Stimulated activated CD8-positive, alpha-beta memory T cell treated with anti-CD3 and anti-CD28 coated beads, Interleukin-7, amount 100 ng/mL, for 24 hours (primary cell): ENCODE results near the gene TNFAIP8.

Experiments
- DNase-seq: peaks from one replicate; pipeline ENCODE4 v3.0.0-alpha.2; 2020; ENCODE audit warnings: low read depth

Gene TNFAIP8

DNA sequence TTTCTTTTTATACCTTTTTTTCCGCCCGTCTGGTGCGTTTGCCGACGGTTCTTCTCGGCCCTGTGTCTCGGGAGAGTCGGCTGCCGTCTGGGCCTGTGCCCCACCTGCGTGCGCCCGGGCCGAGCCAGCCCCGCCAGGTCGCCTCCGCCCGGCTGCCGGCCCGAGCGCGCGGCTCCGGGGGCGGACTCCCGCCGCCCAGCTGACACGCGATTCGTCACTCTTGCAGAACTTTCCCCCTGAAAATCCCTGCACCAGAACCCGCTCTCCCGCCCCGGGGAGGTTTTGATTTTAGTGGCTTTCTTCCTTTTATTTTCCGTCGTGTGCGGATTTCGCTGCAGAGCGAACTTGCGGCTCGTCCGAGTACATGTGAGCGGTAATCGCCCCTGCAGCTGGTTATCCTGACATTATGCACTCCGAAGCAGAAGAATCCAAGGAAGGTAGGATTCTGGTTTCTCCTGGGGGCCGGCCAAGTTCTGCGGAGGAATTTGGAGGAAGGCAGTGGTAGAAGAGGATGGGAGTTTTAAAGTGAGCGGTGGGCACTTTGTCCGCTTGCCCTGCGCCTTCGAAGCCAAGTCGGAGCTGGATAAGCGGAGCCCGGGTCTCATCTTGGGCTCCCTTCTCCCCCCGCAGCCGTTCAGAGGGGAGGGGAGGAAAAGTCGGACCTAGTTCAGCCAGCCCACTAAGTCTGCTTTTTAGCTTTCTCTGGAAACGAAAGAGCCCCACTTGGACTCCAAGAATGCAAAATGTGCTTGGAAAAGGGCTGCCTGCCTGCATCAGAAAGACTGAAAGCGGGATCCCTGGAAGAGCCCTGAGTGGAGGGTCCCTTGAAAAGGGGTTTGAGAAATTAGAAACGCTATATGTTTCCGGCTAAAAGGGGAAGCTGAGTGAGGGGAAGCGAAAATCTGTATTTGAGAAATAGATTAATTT lies at the start of gene TNFAIP8:
Gene TNFAIP8 (plus strand): TSS at position 335 of the 927 bp plus-strand sequence. CDS start 72 bp downstream, at position 407.
- DNase-seq, result peak; percentile 61

DNA sequence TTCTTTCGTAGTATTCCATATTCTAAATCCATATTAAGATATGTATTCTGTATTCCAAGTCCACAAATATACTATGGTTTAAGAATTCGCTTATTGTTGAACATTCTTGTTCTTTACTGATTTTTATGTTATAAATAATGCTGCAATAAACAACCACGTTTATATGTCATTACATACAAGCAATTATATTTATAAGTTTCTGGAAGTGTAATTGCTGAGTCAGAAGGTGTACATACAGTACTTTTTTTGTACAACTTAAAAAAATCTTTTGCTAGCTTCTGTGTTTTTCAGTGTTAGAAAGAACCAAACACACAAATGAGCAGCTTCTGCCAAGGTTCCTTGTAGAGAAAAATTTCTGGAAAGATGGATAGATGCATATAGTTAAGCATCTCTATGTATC lies 48.6 kb upstream of the TNFAIP8 start:
- no peak for DNase-seq

DNA sequence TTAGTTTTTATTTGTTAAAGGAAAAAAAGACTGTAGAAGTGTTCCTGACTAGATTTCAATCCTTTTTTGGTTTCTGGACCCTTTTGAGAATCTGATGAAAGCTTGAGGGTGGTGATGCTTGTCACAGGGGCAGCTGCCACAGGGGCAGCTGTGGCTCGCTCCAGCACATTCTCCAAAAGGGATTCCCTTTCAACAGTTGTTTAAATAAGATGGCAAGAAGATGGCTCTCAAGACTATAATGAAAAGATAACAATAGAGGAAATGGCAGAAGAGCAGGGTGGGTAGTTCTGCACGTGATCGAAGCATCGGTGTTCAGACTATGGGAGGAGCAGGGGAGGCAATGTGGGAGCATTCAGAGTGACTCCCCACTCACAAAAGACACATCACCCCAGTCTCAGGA lies 46.5 kb upstream of the TNFAIP8 start:
- no peak for DNase-seq

DNA sequence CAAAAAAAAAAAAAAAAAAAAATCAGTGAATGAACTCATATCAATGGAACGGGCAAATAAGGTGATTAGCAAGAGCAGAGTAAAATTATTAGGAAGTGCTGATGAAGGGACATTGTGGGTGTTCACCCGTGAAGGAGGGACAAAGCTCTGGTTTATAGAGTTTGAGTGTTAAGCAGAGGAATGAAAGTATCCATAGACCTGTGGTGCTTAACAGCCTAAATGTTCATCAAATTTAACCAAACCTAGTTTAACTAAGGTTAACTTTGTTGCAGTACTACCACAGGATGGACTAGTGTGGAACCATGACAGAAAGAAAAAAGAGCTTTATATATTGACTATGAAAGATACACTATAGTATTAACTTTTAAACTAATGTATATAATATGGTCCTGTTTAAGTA lies 44.1 kb upstream of the TNFAIP8 start:
- DNase-seq, result no peak

DNA sequence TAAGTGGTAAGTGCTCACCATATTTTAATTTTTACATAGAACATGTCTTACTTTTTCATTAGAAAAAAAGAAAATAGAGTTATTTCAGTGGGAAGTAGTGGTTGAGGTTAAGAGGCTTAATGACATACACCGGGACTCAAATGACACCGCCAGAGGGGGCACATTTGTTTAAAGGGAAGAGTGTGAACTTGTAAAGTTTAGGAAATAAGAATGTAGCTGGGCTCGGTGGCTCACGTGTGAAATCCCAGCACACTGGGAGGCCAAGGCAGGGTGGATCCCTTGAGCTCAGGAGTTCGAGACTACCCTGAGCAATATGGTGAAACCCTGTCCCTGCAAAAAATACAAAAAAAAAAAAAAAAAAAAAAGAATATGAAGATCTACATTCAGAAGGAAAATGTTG lies 43.4 kb upstream of the TNFAIP8 start:
- no peak for DNase-seq

DNA sequence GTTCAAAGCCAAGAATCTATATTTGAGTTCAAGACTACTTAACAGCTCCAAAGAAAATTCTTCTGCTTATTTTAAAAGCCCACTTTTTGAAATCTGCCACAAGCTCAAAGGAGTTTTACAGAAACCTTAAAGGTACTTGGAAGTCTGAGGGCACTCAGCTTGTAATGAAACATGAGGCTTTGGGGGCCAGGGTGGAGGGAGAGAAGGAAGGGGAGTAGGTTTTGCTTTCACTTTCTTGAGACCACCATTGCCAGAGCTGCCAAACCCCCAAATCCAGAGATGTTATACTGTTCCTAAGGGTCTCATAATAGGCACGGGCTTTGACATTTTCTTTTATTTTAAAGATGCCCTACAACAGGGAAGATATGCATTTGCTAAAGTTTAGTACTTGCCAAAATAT lies 42.6 kb upstream of the TNFAIP8 start:
- no peak for DNase-seq

DNA sequence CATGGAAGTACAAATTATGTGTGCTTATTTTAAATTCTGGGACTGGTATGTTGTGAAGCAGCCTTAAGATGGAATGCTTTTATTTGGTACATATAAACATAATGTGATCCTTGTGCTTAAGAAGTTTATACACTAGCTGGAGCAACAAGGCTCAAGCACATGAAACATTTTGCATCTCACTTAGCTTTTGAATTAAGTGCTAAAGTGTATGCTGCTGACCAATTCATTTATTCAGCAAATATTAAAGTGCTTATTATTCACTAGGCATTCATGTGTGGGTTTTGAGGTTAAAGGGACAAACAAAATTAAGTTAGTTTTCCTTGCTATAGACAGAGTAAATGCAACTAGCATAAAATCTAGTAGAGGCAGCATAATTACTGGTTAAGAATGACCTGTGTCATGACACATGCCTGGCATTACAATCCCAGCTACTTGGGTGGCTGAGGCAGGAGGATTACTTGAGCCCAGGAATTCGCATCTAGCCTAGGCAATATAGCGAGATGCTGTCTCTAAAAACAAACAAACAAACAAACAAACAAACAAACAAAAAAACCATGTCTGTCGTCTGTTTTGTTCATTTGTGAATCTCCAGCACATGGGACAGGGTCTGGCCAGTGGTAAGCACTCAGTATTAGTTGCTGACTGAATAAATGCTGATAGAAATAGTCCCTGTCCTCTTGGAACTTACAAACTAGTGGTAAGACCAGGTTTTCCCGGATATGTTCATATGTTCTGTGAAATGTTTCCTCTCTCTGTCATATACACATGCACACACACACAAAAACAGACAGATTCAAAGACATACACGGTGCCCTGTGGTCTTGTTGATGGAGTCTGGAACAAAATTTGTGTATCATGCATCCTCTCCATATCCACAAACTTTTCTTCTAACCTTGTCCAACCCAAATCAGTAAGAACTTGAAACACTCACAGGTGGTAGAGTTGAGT lies 41.9 kb upstream of the TNFAIP8 start:
- DNase-seq, result no peak

DNA sequence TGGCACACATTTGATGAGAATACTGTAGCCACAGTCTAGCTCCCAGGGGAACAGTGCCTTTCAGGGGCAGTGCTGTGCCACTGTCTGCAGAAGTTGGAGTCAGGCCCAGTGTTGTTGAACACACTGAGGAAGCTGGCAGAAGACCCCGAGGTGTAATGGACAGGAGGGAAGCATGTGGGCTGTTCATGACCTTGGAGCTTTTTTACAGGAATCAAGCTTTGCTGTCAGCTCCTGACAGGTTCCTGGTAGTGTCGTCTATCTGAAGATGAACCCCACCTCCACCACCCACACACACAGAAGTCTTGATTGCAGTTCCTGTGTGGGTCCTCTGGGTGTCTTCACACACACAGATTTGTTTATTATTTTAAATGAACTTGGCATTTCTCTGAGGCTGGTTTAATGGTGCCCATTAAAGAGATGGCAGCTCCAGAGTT lies 40.3 kb upstream of the TNFAIP8 start:
- no peak for DNase-seq

DNA sequence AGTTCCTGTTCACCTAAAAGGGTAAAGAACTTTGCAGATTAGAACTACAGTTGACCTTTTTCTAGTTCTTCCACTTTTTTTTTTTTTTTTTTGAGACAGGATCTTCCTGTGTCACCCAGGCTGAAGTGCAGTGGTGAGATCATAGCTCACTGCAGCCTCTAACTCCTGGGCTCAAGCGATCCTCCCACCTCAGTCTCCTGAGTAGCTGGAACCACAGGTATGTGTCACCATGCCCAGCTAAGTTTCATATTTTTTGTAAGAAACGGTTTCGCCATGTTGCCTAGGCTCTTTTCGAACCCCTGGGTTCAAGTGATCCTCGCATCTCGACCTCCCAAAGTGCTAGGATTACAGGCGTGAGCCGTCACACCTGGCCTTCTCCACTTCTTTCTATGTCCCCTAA lies 39.7 kb upstream of the TNFAIP8 start:
- no peak for DNase-seq

DNA sequence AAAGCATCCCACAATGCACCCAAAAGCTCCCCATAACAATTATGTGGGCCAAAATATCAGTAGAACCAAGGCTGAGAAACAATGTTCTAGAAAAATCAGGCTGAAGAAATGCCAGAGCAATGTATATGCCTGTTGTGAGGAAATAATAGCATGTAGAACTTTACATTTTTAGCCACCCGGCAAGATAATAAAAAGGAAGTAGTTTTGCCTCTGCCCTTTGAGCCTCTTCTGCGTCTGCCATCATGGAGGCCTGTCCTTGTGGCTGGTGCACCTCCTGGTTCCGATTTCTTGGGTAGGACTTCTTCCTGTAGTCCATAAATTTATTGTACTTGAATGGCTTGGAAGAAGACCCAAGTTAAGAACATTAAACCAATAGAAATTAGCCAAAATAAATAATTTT lies 38.9 kb upstream of the TNFAIP8 start:
- no peak for DNase-seq

DNA sequence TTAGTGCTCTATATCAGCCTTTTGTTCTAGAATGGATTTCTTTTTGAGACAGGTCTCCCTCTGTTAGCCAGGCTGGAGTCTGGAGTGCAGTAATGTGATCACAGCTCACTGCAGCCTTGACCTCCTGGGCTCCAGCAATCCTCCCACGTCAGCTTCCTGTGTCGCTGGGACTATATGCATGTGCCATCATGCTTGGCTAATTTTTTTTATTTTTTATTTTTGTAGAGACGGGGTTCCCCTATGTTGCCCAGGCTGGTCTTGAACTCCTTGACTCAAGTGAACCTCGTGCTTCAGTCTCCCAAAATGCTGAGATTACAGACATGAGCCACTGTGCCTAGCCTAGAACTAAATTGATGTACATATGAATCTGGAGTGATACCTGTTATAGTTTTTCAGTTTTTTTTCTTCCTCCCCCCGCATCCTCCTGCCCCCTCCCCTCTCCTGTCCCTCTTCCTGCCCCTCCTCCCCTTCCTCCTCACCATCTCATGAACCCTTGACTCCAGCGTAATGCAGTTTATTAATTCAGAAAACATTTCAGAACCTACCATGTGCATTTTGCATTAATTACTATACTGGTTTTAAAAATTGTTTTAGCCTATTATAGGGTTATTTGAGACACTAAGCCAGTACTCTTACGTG lies 37.4 kb upstream of the TNFAIP8 start:
- no peak for DNase-seq

DNA sequence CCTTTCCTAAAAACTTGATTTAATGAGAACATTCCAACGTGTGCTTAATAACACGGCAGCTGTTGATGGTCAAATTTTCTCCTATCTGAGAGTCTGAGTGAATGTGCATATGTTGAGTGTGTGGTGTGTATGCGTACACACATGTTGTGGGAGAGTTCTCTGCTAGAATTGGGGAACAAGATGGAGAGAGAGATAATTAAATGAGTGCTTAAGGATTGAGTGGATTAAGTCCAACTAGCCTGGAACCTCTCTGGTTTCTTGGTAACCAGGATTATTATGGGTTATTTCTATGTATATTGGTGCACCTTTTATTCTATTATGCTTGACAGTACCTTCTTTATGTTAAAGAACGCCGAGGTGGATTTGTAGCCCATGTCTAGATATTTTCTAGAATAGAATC lies 36.4 kb upstream of the TNFAIP8 start:
- no peak for DNase-seq

DNA sequence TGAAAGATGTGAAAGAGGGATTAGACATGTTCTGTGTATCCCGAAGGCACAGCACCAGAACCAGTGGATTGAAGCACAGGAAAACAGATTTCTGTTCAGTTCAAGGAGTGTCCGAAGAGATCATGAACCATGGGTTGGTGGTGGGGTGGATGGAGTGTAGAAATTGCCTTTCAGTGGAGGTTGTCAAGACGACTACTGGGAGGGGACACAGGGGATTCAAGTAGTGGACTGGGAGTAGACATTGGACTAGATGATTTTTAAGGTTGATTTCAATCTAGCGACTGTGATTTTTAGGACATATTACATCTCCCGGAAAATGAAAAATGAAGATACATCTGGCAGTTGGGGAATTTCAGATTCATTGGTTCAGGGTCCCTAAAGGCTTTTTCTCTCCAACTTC lies 35.9 kb upstream of the TNFAIP8 start:
- DNase-seq, result no peak

DNA sequence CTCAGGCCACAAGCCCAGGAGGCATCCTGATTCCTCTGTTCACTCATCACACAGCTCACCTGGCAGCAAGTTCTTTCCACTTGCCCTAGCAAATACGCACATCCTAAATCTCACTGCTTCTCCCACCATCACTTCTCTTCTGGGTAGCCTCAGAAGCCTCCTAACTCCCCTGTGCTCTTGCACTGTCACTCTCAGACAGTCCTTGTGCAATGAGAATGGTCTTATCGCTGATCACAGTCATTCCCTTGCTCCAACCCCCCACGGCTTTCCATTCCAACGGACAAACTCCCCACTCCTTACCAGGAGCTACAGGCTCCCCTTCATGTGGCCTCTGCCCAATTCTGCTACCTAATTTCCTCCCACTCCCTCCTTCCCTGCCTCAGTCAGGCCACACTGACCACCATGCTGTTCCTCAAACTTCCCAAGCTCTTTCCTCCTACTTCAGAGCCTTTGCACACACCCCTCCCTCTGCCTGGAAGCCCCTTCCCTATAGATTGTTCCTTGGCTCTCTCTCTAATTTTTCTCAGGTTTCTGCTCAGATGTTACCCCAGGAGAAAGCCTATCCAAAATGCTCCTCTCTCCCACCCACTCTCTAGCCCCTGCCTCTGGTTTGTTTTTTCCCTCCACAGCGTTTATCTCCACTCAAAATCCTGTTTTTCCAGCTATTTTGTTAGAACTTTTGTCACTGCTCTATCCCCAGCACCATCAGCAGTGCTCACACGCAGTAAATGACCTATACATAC lies 34.1 kb upstream of the TNFAIP8 start:
- no peak for DNase-seq

DNA sequence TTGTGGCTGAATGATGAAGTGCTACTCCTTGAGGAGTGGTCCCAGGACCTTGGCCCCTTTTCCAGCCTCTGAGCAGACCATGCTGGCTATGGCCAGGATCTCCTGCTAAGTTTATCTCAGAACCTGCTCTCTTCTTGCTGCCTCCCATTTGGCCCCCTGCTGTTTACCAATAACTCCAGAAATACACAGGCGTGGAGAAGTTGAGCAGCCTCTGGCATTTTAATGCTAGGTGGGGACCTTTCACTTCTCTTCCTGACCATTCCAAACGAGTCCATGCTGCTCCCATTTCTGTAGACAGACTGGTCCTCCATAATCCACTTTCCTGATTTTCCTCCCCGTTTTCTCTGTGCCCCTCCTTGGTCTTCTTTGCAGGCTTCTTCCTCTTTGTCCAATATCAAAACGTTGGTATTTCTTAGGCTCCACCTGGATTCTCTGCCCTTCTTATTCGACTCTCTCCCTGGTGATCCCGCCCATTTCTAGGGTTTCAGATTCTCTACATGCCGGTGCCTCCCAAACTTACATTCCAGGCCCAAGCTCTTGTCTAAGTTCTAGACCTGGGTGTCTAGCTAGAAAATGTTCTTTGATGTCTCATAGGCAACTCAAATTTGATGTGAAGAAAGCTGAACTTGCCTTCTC lies 33.4 kb upstream of the TNFAIP8 start:
- DNase-seq, result no peak

DNA sequence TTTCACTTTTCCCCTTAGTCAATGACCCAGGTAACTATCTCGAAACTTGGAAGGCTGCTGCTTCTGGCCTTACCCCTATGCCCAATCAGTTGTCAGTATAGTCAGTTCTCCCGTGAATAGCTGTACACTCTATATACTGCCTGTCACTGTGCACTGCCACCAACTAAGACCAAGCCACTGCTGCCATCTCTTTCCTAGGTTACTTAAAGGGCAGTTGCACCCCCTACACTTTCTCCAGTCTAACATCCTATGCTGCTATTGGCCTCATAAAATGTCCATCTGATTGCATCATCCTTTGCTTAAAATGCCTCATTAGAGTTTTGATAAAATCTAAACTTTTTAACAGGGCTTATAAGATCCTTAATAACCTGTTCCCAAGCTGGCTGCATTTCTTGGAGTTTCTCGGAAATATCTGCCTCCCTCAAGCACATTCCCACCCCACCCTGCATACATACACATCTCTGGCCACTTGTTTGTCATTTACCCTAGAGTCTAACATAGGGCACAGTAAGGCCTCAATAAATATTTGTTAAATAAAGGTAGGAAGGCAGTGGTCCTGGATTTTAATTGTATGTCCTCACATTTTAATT lies 32.8 kb upstream of the TNFAIP8 start:
- no peak for DNase-seq

DNA sequence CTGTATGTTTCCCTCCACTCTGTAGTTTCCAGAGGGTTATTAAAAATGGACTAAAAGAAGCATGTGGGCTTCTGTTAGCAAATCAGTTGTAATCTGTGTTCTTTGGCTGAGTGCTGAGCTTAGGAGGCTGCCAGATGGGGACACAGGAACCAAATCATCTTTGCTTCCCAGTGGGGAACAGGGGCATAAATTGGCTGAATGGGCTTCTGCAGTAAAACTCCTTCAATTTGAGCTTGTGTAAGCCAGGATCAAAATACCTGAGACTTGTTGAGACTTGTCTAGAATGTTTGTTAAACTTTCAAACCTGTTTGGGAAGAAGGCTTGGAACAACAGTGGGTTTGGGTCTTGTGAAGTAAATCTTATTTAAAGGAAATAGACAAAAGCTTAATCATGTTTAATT lies 32.2 kb upstream of the TNFAIP8 start:
- no peak for DNase-seq

DNA sequence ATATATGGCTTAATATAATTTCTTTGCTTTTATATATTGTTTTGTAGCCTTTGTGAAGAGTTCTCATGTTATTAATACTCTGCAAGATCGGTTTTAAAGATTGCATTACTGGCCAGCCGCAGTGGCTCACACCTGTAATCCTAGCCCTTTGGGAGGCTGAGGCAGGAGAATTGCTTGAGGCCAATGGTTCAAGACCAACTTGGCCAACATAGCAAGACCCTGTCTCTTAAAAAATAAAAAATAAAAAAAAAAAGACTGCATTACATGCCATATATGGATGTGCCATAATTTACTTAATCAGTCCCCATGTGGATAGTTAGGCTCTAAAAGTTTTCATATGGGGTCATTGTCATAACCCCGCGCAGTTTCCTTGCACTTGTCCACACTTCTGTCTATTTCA lies 31.0 kb upstream of the TNFAIP8 start:
- DNase-seq, result no peak

DNA sequence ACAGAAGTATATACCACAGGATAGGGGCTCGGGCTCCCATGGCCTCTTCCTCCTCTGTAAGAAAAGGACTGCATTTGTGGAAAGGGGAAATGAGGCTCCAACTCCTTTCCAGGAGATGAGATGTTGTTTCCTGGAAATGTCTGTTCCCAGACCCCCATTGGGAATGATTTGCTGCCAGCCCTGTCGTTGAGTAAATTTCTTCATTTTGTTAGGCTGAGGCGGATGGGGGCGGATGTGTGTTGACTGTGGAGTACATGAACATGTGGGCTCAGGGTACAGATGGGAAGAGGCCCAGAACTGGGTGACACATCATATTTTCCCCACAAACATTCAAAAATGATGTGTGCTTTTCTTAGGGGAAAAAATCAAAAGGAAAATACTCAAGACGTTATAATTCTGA lies 28.8 kb upstream of the TNFAIP8 start:
- DNase-seq, result no peak

DNA sequence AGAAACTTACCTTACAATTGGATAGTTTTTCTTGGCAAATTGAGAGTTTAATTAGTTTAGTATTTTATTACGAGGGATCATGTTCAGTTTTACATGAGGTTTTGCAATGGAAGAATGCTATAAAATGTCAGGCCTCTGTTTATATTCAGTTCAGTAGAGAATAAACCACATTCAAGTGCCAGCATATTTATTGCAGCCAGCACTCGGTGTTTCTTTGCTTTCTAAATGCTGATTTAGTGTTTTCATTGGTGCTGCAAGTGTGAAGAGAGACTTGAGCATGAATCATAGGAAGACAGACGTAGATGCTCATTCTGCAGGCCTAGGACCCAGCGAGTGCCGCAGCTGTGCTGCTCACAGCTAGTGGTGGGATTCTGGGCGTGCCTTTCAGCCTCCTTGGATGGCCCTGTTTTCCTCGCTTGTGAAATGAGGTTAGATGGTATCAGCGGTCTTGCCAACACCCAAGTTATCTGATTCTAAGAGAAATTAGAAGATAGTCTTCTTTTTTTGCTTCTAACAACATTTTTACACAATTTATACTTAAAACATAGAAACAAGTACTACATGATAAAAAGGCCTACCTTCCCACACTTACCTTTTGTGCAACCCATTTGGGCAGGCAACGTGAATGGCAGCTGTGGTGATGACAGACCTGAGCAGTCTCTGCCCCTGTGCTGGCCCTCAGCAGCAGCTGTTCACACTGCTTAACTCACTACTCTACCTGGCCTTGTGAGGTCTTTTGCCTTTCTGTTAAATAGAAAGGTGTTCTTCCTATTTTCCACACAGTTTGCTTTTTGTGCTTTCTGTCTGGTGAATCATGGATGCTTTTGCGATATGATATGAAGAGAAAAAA lies 26.8 kb upstream of the TNFAIP8 start:
- DNase-seq, result no peak
